Peyer's patch (tissue), 4 donors: Measurements from ENCODE around the gene MRPL44.

ENCODE experiments used
- POLR2A ChIP-seq, 2 donors: fragments of 450-650 bp; IDR thresholded peaks; one replicate each; pipeline ENCODE4 v1.5.1; 2017; ENCODE audit warnings: antibody characterized with exemption in 2 of 2, mild to moderate bottlenecking in 2 of 2, moderate library complexity in 2 of 2
- TF ChIP-seq, protein P1 (sequence below), 6 experiments: fragments of 450-650 bp in 4 of 6; fragments of 200-600 bp in 2 of 6; sonication (generic) in 1 of 6; IDR thresholded peaks; one replicate each; pipeline ENCODE4 v1.5.1; 2017 to 2019; ENCODE audit warnings: antibody characterized with exemption in 6 of 6, mild to moderate bottlenecking in 3 of 6, moderate library complexity in 1 of 6

DNA sequence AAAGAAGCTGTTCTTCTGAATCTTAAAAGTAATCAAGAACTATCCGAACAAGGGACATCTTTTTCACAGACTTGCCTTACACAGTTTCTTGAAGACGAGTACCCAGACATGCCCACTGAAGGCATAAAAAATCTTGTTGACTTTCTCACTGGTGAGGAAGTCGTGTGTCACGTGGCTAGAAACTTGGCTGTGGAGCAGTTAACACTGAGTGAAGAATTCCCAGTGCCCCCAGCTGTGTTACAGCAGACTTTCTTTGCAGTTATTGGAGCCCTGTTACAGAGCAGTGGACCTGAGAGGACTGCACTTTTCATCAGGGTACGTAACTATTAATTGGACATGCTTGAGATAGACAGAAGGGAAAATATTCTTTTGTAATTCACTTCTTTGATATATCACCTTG is 2.4 kb downstream of the MRPL44 start:
- no peak for TF ChIP-seq POLR2A (IDR thresholded peaks at IDR 0.05)
- TF ChIP-seq, protein P1, sequence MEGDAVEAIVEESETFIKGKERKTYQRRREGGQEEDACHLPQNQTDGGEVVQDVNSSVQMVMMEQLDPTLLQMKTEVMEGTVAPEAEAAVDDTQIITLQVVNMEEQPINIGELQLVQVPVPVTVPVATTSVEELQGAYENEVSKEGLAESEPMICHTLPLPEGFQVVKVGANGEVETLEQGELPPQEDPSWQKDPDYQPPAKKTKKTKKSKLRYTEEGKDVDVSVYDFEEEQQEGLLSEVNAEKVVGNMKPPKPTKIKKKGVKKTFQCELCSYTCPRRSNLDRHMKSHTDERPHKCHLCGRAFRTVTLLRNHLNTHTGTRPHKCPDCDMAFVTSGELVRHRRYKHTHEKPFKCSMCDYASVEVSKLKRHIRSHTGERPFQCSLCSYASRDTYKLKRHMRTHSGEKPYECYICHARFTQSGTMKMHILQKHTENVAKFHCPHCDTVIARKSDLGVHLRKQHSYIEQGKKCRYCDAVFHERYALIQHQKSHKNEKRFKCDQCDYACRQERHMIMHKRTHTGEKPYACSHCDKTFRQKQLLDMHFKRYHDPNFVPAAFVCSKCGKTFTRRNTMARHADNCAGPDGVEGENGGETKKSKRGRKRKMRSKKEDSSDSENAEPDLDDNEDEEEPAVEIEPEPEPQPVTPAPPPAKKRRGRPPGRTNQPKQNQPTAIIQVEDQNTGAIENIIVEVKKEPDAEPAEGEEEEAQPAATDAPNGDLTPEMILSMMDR (IDR thresholded peaks at IDR 0.05): no peak
